Mesendoderm (in vitro differentiated cells): ENCODE measurements around the gene BRAF.
A peak's percentile ranks its signal among the peaks of the same experiment; 100 is the strongest.
"Not testable (repeated sequence)": the region's sequence is repeated elsewhere in the genome, so short reads cannot be mapped to it uniquely, and the experiment has no call there.

ENCODE experiments used
- DNase-seq: peaks from one replicate; pipeline ENCODE4 v3.0.0; 2013
- H2AK5ac ChIP-seq: 2 replicates; pipeline ENCODE4 v1.6.1; 2013; ENCODE audit warnings: low read length, inconsistent platforms
- H2BK120ac ChIP-seq: 2 replicates; pipeline ENCODE4 v1.6.1; 2013; ENCODE audit warnings: low read depth, mild to moderate bottlenecking, low read length, moderate library complexity, mixed read lengths
- H2BK15ac ChIP-seq: replicated peaks from 2 replicates; pipeline ENCODE4 v1.6.1; 2013; ENCODE audit warnings: low read depth, mild to moderate bottlenecking, moderate library complexity
- H2BK5ac ChIP-seq: 2 replicates; pipeline ENCODE4 v1.6.1; 2013; ENCODE audit warnings: low read length, inconsistent platforms
- H3K18ac ChIP-seq: 2 replicates; pipeline ENCODE4 v1.6.1; 2013; ENCODE audit warnings: mild to moderate bottlenecking, low read length, mixed read lengths
- H3K23ac ChIP-seq: one replicate; pipeline ENCODE4 v1.6.1; 2013; ENCODE audit warnings: low read length
- H3K27ac ChIP-seq: 2 replicates; pipeline ENCODE4 v1.5.1; 2013; ENCODE audit warnings: low read depth, mild to moderate bottlenecking, inconsistent platforms, low read length, moderate library complexity
- H3K27me3 ChIP-seq: 2 replicates; pipeline ENCODE4 v1.6.1; 2013; ENCODE audit warnings: low read length, control low read depth, mild to moderate bottlenecking, inconsistent platforms; ENCODE audit not compliant: insufficient read depth, poor library complexity
- H3K36me3 ChIP-seq: 2 replicates; pipeline ENCODE4 v1.6.1; 2013; ENCODE audit warnings: low read length, inconsistent platforms; ENCODE audit not compliant: control insufficient read depth, insufficient read depth
- H3K4ac ChIP-seq: one replicate; pipeline ENCODE4 v1.6.1; 2013; ENCODE audit warnings: low read depth, mild to moderate bottlenecking, low read length, moderate library complexity
- H3K4me1 ChIP-seq: 2 replicates; pipeline ENCODE4 v1.6.1; 2013; ENCODE audit warnings: low read depth, low read length, inconsistent platforms; ENCODE audit not compliant: control insufficient read depth
- H3K4me2 ChIP-seq: 2 replicates; pipeline ENCODE4 v1.6.1; 2013; ENCODE audit warnings: low read length
- H3K4me3 ChIP-seq: 2 replicates; pipeline ENCODE4 v1.5.1; 2013; ENCODE audit warnings: mild to moderate bottlenecking, low read length
- H3K56ac ChIP-seq: one replicate; pipeline ENCODE4 v1.6.1; 2013; ENCODE audit warnings: low read length
- H3K79me1 ChIP-seq: 2 replicates; pipeline ENCODE4 v1.6.1; 2013; ENCODE audit warnings: low read length, inconsistent platforms
- H3K79me2 ChIP-seq: 2 replicates; pipeline ENCODE4 v1.6.1; 2013; ENCODE audit warnings: mild to moderate bottlenecking, low read length; ENCODE audit not compliant: control insufficient read depth, insufficient read depth
- H3K9ac ChIP-seq: 2 replicates; pipeline ENCODE4 v1.6.1; 2013; ENCODE audit warnings: low read length, inconsistent platforms
- H4K5ac ChIP-seq: one replicate; pipeline ENCODE4 v1.6.1; 2013; ENCODE audit warnings: low read length
- H4K8ac ChIP-seq: one replicate; pipeline ENCODE4 v1.6.1; 2013; ENCODE audit warnings: low read depth, mild to moderate bottlenecking, control low read depth, low read length, moderate library complexity
- WGBS: extraction: QIAGEN DNeasy Blood & Tissue Kit; methylation state at CpG from one replicate; pipeline ENCODE4 v1.1.7; 2013; ENCODE audit warnings: low lambda C conversion rate, missing lambda C conversion rate; ENCODE audit not compliant: insufficient coverage; ENCODE audit errors: extremely low coverage; 5-methylcytosine and 5-hydroxymethylcytosine counted together

Gene BRAF

DNA sequence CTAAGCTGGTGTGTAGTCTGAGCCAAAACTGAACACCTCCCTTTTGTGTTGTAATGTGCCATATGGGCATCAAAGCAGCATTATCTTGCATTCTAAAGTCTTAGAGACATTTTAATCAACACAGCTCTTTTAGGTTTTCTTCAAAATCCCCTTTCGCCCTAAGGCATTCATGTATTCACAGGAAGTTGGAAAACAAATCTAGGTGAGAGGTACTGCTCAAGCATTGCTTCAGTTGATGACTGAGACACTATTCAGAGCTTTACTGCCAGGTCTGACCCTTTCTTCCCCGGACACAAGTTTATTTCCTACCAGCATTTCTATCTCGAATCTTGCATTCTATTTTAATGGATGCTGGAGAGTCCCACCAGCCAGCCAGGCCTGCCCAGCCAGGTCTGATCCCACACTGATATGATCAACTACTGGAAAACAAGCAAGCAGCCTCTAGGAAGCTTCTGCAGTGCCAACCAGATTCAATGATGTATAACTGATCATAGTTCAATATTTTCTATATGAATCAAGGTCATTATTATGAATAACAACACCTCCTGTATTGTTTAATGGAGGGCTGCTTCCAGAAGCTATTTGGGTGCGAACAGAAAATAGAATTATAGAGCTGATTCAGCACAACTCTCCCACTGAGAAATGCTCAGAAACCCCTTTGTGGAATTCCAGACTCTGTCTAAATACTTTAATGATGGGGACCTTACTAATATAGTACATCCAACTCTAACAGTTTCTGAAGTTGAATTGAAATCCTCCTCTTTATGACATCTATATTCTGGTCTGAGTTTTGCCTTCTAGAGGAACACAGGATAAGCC lies 4.0 kb upstream of the BRAF start:
- H3K4ac ChIP-seq, result no peak overlapping the region
- H3K27me3 ChIP-seq, result no peaks in the 10 kb centered on the region
- DNase-seq, result no peak
- H3K4me2 ChIP-seq, result no peak overlapping the region
- H2BK120ac ChIP-seq, result no peak overlapping the region
- no peak overlapping the region for H2BK15ac ChIP-seq
- no peak overlapping the region for H2AK5ac ChIP-seq
- WGBS, result no CpG with 5 or more reads among the region's 4 CpGs
- H2BK5ac ChIP-seq, result no peak overlapping the region
- H3K23ac ChIP-seq, result no peak overlapping the region
- peaks cover under 1% of the 10 kb centered on the region for H3K79me1 ChIP-seq
- no peak overlapping the region for H3K4me3 ChIP-seq
- no peak overlapping the region for H4K8ac ChIP-seq
- H4K5ac ChIP-seq, result no peak overlapping the region
- H3K27ac ChIP-seq, result no peak overlapping the region
- H3K56ac ChIP-seq, result no peak overlapping the region
- H3K4me1 ChIP-seq, result no peaks in the 10 kb centered on the region
- no peaks in the 10 kb centered on the region for H3K36me3 ChIP-seq
- no peak overlapping the region for H3K9ac ChIP-seq
- peaks cover 3% of the 10 kb centered on the region for H3K79me2 ChIP-seq
- H3K18ac ChIP-seq, result no peak overlapping the region

DNA sequence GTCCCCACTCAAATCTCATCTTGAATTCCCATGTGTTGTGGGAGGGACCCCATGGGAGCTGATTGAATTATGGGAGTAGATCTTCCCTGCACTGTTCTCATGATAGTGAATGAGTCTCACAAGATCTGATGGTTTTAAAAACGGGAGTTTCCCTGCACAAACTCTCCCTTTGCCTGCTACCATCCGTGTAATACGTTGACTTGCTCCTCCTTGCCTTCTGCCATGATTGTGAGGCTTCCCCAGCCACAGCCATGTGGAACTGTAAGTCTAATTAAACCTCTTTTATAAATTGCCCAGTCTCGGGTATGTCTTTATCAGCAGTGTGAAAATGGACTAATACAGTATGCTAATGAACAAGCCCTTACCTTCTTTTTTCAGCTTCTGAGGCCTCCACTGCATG lies 3.2 kb upstream of the BRAF start:
- H3K36me3 ChIP-seq, H4K5ac ChIP-seq, H3K56ac ChIP-seq, H3K4me3 ChIP-seq, H3K23ac ChIP-seq, H4K8ac ChIP-seq, H3K27me3 ChIP-seq, H2BK15ac ChIP-seq, H2AK5ac ChIP-seq, H3K4ac ChIP-seq, H3K9ac ChIP-seq, H3K27ac ChIP-seq, H3K4me1 ChIP-seq, H2BK120ac ChIP-seq, DNase-seq, H3K79me2 ChIP-seq, H2BK5ac ChIP-seq, H3K18ac ChIP-seq, H3K79me1 ChIP-seq, H3K4me2 ChIP-seq: not testable (repeated sequence)
- no CpG with 5 or more reads among the region's 4 CpGs for WGBS

DNA sequence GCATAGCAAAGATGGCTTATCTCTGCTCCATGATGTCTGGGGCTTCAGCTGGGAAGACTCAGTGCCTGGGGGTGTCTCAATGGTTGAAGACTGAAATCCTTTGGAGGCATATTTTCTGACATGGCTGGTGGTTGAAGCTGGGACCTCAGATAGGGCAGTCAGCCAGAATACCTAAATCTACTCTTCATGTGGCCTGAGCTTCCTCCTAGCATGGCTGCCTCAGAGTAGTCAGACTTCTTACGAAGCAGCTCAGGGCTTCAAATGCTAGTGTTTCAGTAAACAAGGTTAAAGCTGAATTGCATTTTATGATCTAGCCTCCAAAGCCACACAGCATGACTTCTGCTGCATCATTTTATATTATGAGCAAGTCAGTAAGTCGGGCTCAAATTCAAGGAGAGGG lies 2.6 kb upstream of the BRAF start:
- Histone ChIP-seq H3K4me2 (no peak overlapping the region), H3K36me3 (no peaks in the 10 kb centered on the region), H2BK120ac (no peak overlapping the region), H2AK5ac (no peak overlapping the region), H3K4me3 (no peak overlapping the region), H2BK15ac (no peak overlapping the region), H4K5ac (no peak overlapping the region), H3K79me1 (peaks cover 4% of the 10 kb centered on the region), H2BK5ac (no peak overlapping the region), H3K4ac (no peak overlapping the region), H3K27ac (no peak overlapping the region), H3K23ac (no peak overlapping the region), H3K4me1 (no peaks in the 10 kb centered on the region), H3K18ac (no peak overlapping the region), H3K79me2 (peaks cover 7% of the 10 kb centered on the region), H4K8ac (no peak overlapping the region), H3K56ac (no peak overlapping the region), H3K9ac (no peak overlapping the region), H3K27me3 (no peaks in the 10 kb centered on the region)
- WGBS, result no CpG with 5 or more reads among the region's 2 CpGs
- DNase-seq, result no peak

DNA sequence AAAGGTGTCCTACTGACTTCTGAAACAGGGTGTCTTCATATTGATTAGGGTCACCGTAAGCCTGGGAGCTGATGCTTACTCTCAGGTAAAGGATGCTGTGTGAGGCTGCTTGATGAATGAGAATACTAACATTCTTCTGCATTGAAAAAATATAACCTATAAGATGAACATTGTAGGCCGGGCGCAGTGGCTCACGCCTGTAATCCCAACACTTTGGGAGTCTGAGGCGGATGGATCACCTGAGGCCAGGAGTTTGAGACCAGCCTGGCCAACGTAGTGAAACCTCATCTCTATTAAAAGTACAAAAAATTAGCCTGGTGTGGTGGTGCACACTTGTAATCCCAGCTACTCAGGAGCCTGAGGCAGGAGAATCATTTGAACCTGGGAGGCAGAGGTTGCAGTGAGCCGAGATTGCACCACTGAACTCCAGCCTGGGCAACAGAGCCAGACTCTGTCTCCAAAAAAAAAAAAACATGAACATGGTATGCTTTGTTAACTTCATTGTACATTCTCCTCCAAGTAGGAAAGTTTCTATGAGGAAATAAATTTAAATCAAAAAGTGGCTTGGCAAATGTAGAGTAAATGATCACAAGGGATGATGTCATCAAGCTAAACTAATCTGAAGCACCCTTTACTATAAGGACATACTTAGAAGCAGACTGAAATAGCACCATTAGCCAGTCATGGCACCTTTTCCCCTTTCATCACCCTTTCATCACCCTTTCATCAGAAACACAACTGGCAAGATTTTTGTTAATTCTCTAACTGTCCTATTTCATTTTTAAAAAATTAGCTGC lies 1.5 kb upstream of the BRAF start:
- Histone ChIP-seq H4K5ac (no peak overlapping the region), H3K4ac (no peak overlapping the region), H3K27me3 (no peaks in the 10 kb centered on the region), H3K4me2 (no peak overlapping the region), H3K79me1 (peaks cover 4% of the 10 kb centered on the region), H3K4me3 (no peak overlapping the region), H3K23ac (no peak overlapping the region), H2BK120ac (no peak overlapping the region), H3K4me1 (no peaks in the 10 kb centered on the region), H3K18ac (no peak overlapping the region), H2BK15ac (no peak overlapping the region), H3K79me2 (peaks cover 9% of the 10 kb centered on the region), H3K27ac (no peak overlapping the region), H2AK5ac (no peak overlapping the region), H3K56ac (no peak overlapping the region), H4K8ac (no peak overlapping the region), H3K36me3 (no peaks in the 10 kb centered on the region), H3K9ac (no peak overlapping the region), H2BK5ac (no peak overlapping the region)
- DNase-seq, result no peak
- WGBS, result no CpG with 5 or more reads among the region's 7 CpGs

DNA sequence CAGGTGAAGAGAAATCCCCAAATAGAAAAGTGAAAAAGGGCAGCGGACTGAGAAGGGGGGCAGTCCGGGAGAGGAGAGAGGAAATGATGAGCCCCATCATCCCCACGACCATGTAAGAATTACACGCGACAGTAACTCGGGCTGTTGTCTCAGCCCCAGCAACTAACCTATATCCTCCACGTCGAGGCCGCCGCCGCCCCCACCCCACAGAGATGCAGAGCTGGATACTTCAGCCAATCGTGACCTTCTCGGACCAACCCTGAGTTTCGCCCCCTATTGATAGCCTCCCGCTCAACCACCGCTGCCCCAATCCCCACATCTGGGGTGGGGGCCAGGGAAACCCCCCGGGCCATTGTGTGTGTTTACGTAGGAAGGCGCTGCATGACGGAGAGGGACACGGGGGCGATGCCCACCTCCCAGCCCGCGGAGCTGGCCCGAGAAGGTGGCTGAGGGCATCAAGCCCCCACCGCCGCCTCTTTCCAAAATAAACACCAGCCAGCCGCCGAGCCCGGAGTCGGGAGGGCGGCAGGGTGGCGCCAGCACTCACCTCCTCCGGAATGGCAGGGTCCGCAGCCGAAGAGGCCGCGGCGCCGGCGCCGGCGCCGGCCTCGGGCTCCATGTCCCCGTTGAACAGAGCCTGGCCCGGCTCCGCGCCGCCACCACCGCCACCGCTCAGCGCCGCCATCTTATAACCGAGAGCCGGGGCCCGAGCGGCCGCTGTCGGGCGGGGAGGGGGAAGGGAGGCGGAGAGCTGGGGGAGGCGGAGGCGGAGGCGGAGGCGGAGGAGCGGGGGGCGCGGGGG lies 509 bp downstream of the BRAF start:
- no CpG with 5 or more reads among the region's 69 CpGs for WGBS
- Histone ChIP-seq H2BK15ac (no peak overlapping the region), H2BK120ac (peak overlapping the region; percentile 88), H2BK5ac (no peak overlapping the region), H3K79me1 (peaks cover 6% of the 10 kb centered on the region), H4K8ac (no peak overlapping the region), H3K36me3 (no peaks in the 10 kb centered on the region), H3K4me3 (peak overlapping the region; percentile 40), H3K9ac (peak overlapping the region; percentile 88), H2AK5ac (no peak overlapping the region), H3K27me3 (no peaks in the 10 kb centered on the region), H3K27ac (peak overlapping the region; percentile 96), H3K79me2 (peaks cover 16% of the 10 kb centered on the region), H4K5ac (no peak overlapping the region), H3K56ac (peak overlapping the region; percentile 93), H3K18ac (peak overlapping the region; percentile 97), H3K4ac (peak overlapping the region; percentile 100), H3K23ac (no peak overlapping the region), H3K4me2 (peak overlapping the region; percentile 48), H3K4me1 (no peaks in the 10 kb centered on the region)
- DNase-seq, result peak; percentile 92
